Activated CD4-positive, alpha-beta T cell treated with anti-CD3 and anti-CD28 coated beads for 4 hours (primary cell): ENCODE data around the gene KCNT2.
"Not testable (repeated sequence)": the region's sequence is repeated elsewhere in the genome, so short reads cannot be mapped to it uniquely, and the experiment has no call there.

Source experiments
- DNase-seq, 2 donors: peaks; one replicate each; pipeline ENCODE4 v3.0.0-alpha.2; 2020

Gene KCNT2

DNA sequence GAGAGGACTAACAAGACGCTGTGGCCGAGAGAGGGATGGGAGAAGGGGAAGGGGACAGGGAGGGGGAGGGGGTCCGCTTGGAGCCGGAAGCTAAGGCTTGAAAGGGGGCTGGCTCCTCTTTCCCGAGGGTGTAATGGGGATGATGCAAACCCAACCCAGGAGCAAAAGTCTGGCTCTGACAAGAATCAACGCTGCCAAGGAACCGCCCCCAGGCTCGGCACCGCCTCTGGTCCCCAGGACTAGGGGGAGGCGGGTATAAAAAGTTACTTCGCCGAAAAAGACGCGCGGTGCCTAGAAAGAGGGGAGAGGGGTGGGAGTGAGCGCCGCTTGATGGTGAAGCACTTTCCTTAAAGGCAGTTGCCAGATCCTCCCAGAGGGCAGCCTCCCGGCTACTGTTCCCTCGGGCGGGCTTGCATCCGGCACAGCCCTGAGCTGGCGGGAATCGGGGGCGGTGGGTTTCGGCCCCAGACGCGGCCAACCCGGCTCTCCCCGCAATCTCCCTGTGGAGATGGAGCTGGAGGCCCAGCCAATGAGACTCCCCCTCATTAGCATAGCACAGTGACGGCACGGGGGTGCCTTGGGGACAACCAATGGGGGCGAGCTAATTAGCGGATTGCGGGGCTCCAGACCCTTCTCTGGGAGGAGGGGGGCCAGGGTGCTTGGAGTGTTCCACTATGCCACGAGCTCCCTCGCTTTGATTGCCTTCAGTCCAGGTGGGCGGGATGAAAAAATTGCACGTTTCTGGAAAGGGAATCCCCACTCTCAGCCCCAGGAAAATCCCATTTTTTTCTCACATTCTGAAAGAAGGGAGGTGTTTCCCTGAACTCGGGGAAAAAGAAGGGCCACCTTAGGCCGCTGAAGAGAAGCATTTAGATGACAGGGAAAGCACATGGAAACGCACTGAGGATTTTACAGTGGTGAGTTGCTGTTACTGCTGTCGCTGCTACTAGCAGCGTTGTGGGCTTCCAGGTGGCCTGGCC is at the start of gene KCNT2:
TSS of gene KCNT2 (minus strand) at position 51 of the 980 bp plus-strand sequence. CDS start 131 bp downstream, outside the sequence.
- no peak for DNase-seq

DNA sequence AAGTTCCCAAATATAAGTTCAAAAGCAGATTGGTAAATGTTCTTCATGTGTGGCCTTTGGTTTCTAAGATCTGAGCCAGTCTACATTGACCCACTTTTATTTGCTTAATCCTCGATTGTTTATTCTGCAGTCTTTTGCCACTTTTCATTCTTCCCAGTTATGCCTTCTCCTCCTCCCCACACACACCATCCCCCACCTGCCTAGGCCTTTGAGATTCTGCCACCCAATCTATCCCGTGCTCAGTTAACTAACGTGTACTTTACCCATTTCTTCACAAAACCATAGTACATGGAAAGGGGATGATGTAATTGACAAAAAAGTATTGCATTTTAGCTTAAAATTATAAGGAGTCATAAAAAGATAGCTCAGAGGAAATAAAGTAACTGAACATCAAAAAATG is 47.3 kb upstream of the KCNT2 start:
- no peak for DNase-seq

- DNase-seq: no peak
Observed at GRCh38 chr1:196655071-196655470, 46.8 kb upstream of the KCNT2 start.

DNA sequence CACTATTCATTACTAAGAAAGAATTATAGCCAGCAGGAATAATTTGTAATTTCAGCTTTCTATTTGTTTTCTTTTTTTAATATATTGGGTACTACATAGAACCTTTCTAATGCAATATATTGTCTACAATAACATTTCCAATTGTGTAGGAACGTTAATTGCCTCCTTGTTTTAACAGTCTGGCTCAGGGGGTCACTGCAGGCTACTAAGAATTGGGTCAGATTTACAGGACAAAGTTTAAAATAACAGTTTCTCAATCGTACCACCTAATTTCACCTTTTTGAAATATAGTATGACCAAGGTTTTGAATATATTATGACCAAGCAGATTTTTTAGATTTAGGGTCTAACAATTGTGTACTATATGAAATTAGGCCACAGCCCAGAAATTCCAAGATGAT is 46.0 kb upstream of the KCNT2 start:
- no peak for DNase-seq

DNA sequence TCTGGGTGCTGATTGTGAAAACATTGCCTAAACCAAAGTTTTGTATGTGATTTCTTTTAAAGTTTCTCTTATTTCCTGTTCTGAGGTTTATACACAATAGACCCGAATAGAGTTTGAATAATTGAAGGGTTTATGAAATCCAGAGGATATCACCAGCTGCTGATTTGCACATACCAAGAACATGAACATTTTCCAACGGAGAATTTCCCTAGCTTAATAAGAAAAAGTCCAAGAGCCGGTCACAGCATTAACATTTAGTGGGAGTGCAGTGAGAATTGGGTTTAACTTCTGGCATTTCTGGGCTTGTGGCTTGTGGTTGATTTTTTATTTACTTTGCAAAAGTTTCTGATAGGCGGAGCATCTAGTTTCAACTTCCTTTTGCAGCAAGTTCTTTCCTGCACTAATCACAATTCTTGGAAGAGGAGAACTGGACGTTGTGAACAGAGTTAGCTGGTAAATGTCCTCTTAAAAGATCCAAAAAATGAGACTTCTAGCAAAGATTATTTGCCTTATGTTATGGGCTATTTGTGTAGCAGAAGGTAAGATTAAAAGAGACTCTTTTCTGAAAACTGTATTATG is 43.5 kb upstream of the KCNT2 start, which contains the start of gene CFH:
TSS of gene CFH (plus strand) at position 407 of the 579 bp plus-strand sequence. CDS start at position 482, 75 bp downstream.
- no peak for DNase-seq

- DNase-seq: no peak
Observed at GRCh38 chr1:196651079-196651478, 42.8 kb upstream of the KCNT2 start.

GRCh38 chr1:196650403-196650802 is 42.2 kb upstream of the KCNT2 start:
- no peak for DNase-seq

DNA sequence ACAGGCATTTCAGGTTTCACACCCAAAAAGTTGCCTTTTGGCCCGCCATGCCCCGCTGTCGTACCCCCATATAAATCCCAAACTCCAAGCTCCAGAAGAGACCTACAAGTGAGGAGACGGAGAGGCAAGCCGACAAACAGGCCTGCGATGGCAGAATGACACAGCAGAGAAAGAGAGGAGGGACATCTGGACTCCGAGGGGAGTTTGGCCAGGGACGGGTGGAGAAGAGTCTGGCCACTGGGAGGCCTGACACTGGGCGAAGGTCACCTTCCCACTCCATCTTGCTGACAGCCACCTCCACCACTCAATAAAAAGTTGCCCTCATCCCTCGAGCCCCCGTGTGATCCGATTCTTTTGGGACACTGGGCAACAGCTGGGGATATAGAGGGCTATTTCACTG is 41.8 kb upstream of the KCNT2 start:
- no peak for DNase-seq

DNA sequence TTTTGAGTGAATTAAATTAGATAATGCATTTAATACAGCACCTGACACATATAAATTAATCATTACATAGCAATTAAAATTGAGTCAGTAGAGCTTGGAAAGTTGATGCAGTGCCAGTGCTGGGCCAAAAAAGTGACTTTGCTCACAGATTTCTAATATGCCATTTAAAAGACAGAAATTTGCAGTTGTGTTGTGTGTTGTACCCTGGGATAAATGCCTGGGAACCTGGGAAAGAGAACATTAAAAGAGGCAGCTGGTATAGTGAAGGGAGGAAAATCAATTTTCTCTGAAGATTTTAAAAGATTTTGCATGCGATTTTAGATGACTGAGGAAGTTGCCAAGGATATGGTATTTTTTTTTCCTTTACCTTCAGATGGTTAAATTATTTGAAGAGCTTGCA is 32.7 kb upstream of the KCNT2 start:
- DNase-seq: no peak

DNA sequence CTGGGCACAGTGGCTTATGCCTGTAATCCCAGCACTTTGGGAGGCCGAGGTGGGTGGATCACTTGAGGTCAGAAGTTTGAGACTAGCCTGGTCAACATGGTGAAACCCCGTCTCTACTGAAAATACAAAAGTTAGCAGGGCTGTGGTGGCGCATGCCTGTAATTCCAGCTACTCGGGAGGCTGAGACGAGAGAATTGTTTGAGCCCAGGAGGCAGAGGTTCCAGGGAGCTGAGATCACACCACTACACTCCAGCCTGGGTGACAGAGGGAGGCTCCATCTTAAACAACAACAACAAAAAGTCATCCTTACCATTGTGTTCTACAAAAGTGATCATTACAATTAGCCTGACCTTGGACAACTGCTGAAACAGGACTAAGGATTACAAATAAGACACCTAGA is 31.1 kb upstream of the KCNT2 start:
- not testable (repeated sequence) for DNase-seq

- DNase-seq: no peak
Observed at GRCh38 chr1:196638466-196638865, 30.2 kb upstream of the KCNT2 start.

DNA sequence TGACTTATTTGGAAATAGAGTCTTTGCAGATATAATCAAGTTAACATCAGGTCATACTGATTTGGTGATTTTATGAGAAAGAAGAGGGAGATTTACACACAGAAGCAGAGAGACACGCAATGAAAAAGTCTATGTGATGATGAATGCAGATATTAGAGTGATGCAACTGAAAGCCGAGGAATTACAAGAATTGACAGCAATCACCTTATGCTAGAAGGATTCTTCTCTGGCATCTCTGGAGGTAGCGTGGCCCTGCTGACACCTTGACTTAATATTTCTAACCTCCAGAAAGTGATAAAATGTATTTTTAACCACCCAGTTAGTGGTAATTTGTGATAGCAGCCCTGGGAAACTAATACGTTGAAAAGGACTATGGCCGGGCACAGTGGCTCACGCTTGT is 29.4 kb upstream of the KCNT2 start:
- DNase-seq: no peak

DNA sequence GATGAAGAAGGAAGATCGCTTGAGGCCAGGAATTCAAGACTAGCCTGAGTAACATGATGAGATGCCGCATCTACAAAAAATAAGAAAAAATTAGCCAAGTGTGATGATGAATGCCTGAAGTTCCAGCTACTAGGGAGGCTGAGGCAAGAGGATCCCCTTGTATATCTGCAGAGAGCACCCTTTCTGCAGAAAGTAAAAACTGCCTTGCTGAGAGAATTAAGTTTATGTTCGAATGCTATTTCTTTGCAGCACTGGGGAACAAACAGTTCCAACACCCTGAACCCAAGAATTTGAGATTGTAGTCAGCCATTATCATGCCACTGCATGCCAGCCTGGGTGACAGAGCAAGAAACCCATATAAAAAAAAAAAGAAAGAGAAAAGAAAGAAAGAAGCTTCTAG is 20.6 kb upstream of the KCNT2 start:
- DNase-seq: no peak

GRCh38 chr1:196623079-196623478 is 14.8 kb upstream of the KCNT2 start:
- DNase-seq: no peak

DNA sequence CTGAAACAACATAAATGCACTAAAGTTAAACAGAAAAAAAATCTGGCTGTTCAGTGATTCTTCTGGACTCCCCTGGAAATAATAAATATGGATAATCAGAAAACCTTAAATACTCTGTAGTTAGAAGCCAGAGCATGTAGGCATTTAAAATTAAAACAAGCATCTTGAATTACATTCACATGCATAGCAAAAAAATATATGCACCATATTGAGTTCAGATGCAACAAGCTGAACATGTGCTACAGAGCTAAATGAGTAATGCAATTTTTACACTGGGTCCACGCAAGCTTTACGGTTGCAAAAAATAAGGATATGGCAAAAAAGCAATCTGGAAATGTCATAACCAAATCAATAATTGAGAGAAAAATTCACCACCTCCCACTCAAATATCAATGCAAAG is 11.5 kb upstream of the KCNT2 start:
- no peak for DNase-seq

GRCh38 chr1:196611873-196612272 is 3.6 kb upstream of the KCNT2 start:
- no peak for DNase-seq

GRCh38 chr1:196609370-196609737 is 1.1 kb upstream of the KCNT2 start:
- DNase-seq: no peak

- no peak for DNase-seq
Observed at GRCh38 chr1:196607981-196608380, 259 bp downstream of the KCNT2 start.

- no peak for DNase-seq
Observed at GRCh38 chr1:196603651-196604050, 4.6 kb downstream of the KCNT2 start.

GRCh38 chr1:196598942-196599748 is 9.1 kb downstream of the KCNT2 start:
- no peak for DNase-seq

DNA sequence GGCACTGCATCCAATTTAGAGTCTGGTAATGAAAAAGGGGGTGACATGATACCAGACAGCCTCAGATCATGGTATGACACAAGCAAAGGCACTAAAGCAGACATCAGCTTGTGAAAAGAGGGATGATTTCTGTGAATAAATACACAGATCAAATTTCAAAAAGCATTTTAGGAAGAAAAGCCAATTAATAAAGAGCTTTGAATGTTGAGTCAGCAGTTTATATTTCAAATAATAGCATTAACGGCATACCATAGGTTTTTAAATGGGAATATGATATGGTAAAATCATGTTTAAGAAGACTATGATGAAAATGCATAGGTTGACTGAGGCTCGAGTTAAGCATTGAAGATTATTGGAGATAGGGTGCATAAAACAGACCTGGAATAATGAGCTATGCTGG is 13.5 kb downstream of the KCNT2 start:
- no peak for DNase-seq

DNA sequence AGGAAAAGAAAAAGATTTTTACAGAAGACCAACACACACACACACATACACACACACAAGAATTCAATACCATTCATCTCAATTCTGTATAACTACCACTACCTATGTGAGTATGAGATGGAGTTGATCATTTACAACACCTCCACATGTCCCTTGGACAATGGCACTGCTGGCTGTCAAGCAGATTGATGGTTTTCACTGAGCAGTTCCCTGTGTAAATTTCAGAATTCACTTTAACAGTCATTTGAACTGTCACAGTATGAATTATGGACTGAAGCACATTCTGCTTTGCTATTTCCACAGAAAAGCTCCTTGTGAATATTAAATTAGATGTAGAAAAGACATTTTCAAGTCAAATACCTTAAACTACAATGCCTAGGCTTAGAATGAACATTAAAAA is 14.3 kb downstream of the KCNT2 start:
- no peak for DNase-seq

- DNase-seq: no peak
Observed at GRCh38 chr1:196590959-196591358, 17.3 kb downstream of the KCNT2 start.
